H9 (cell line): Measurements from ENCODE around the gene HYPK. TPM values are rescaled to one million over a fixed set of nuclear protein-coding genes. Genes with fewer than 3 reads are reported as not detected.

Experiments used
- DNase-seq: peaks from one replicate; pipeline ENCODE4 v3.0.0-alpha.2; 2017
- H2AFZ ChIP-seq: one replicate; pipeline ENCODE4 v1.6.1; 2013; ENCODE audit warnings: mild to moderate bottlenecking, low read length, control low read depth, moderate library complexity
- H2AK5ac ChIP-seq: 2 replicates; pipeline ENCODE4 v1.6.1; 2013; ENCODE audit warnings: low read length, control low read depth, mixed read lengths; ENCODE audit not compliant: insufficient read length
- H2BK120ac ChIP-seq: one replicate; pipeline ENCODE4 v1.6.1; 2013; ENCODE audit warnings: low read depth, mild to moderate bottlenecking, low read length, control low read depth, inconsistent platforms; ENCODE audit not compliant: poor library complexity, severe bottlenecking
- H2BK12ac ChIP-seq: 2 replicates; pipeline ENCODE4 v1.6.1; 2013; ENCODE audit warnings: low read length, control low read depth, mixed read lengths, low read depth; ENCODE audit not compliant: insufficient read length
- H2BK15ac ChIP-seq: 2 replicates; pipeline ENCODE4 v1.6.1; 2013; ENCODE audit warnings: low read depth, low read length, control low read depth
- H2BK20ac ChIP-seq: one replicate; pipeline ENCODE4 v1.6.1; 2013; ENCODE audit warnings: low read depth, mild to moderate bottlenecking, low read length, control low read depth, inconsistent platforms; ENCODE audit not compliant: poor library complexity, severe bottlenecking
- H2BK5ac ChIP-seq: 2 replicates; pipeline ENCODE4 v1.6.1; 2013; ENCODE audit warnings: low read length, control low read depth, mixed read lengths; ENCODE audit not compliant: insufficient read length
- H3K14ac ChIP-seq: 2 replicates; pipeline ENCODE4 v1.6.1; 2013; ENCODE audit warnings: low read length, control low read depth; ENCODE audit not compliant: insufficient read depth
- H3K18ac ChIP-seq: 2 replicates; pipeline ENCODE4 v1.6.1; 2013; ENCODE audit warnings: low read depth, mild to moderate bottlenecking, mixed read lengths, low read length, control low read depth; ENCODE audit not compliant: insufficient read length
- H3K23ac ChIP-seq: 2 replicates; pipeline ENCODE4 v1.6.1; 2013; ENCODE audit warnings: low read length, control low read depth, mixed read lengths, low read depth; ENCODE audit not compliant: insufficient read length
- H3K23me2 ChIP-seq: 2 replicates; pipeline ENCODE4 v1.6.1; 2013; ENCODE audit warnings: low read depth, mild to moderate bottlenecking, mixed read lengths, low read length, control low read depth; ENCODE audit not compliant: insufficient read length, poor library complexity, severe bottlenecking
- H3K27ac ChIP-seq: 2 replicates; pipeline ENCODE4 v1.5.1; 2013; ENCODE audit warnings: low read length, control low read depth, mixed read lengths, low read depth; ENCODE audit not compliant: insufficient read length
- H3K27me3 ChIP-seq: 2 replicates; pipeline ENCODE4 v1.6.1; 2013; ENCODE audit warnings: low read length, control low read depth, inconsistent platforms; ENCODE audit not compliant: insufficient read depth
- H3K4ac ChIP-seq: 2 replicates; pipeline ENCODE4 v1.6.1; 2013; ENCODE audit warnings: low read depth, mild to moderate bottlenecking, control low read depth, inconsistent platforms, low read length, moderate library complexity
- H3K4me1 ChIP-seq: 2 replicates; pipeline ENCODE4 v1.6.1; 2013; ENCODE audit warnings: low read length, control low read depth, inconsistent platforms; ENCODE audit not compliant: insufficient read depth
- H3K4me2 ChIP-seq: 2 replicates; pipeline ENCODE4 v1.6.1; 2013; ENCODE audit warnings: low read length, control low read depth, mixed read lengths; ENCODE audit not compliant: insufficient read length, insufficient read depth
- H3K56ac ChIP-seq: 2 replicates; pipeline ENCODE4 v1.6.1; 2013; ENCODE audit warnings: low read depth, mild to moderate bottlenecking, mixed read lengths, low read length, control low read depth; ENCODE audit not compliant: insufficient read length
- H3K79me1 ChIP-seq: 2 replicates; pipeline ENCODE4 v1.6.1; 2013; ENCODE audit warnings: low read depth, mild to moderate bottlenecking, moderate library complexity, low read length, control low read depth, inconsistent platforms; ENCODE audit not compliant: insufficient read depth, poor library complexity, severe bottlenecking
- H3K79me2 ChIP-seq: 2 replicates; pipeline ENCODE4 v1.6.1; 2013; ENCODE audit warnings: low read length, control low read depth, inconsistent platforms; ENCODE audit not compliant: insufficient read depth
- H3K9ac ChIP-seq: 2 replicates; pipeline ENCODE4 v1.6.1; 2013; ENCODE audit warnings: low read length, control low read depth, mixed read lengths; ENCODE audit not compliant: insufficient read length; ENCODE audit errors: extremely low read depth
- H3K9me3 ChIP-seq: one replicate; pipeline ENCODE4 v1.6.1; 2013; ENCODE audit warnings: low read depth, low read length, inconsistent platforms; ENCODE audit not compliant: control insufficient read depth
- H3T11ph ChIP-seq: one replicate; pipeline ENCODE4 v1.6.1; 2013; ENCODE audit warnings: mild to moderate bottlenecking, low read length, control low read depth, inconsistent platforms
- H4K20me1 ChIP-seq: one replicate; pipeline ENCODE4 v1.6.1; 2013; ENCODE audit not compliant: control insufficient read depth, insufficient read length, insufficient read depth
- H4K5ac ChIP-seq: 2 replicates; pipeline ENCODE4 v1.6.1; 2013; ENCODE audit warnings: low read depth, mild to moderate bottlenecking, mixed read lengths, low read length, control low read depth; ENCODE audit not compliant: insufficient read length
- H4K8ac ChIP-seq: replicated peaks from 2 replicates; pipeline ENCODE4 v1.6.1; 2013; ENCODE audit warnings: low read length, control low read depth, mixed read lengths, low read depth; ENCODE audit not compliant: insufficient read length
- H4K91ac ChIP-seq: 2 replicates; pipeline ENCODE4 v1.6.1; 2013; ENCODE audit warnings: low read depth, mild to moderate bottlenecking, moderate library complexity, mixed read lengths, low read length, control low read depth; ENCODE audit not compliant: insufficient read length
- H3K27ac Mint-ChIP-seq, 3 experiments: 2 replicates in 2 of 3; 3 replicates in 1 of 3; pipeline ENCODE4 v1.8.0; 2020 to 2021; ENCODE audit warnings: mixed read lengths in 3 of 3, mild to moderate bottlenecking in 1 of 3, moderate library complexity in 1 of 3
- H3K27me3 Mint-ChIP-seq: 2 replicates; pipeline ENCODE4 v1.8.0; 2021; ENCODE audit warnings: low read depth, mild to moderate bottlenecking, moderate library complexity, mixed read lengths
- H3K36me3 Mint-ChIP-seq, 3 experiments: 2 replicates in 2 of 3; 3 replicates in 1 of 3; pipeline ENCODE4 v1.8.0; 2020 to 2021; ENCODE audit warnings: low read depth in 3 of 3, mixed read lengths in 3 of 3; ENCODE audit not compliant: insufficient read depth in 1 of 3
- H3K4me1 Mint-ChIP-seq, 2 experiments: 2 replicates each; pipeline ENCODE4 v1.8.0; 2020; ENCODE audit warnings: mixed read lengths in 2 of 2
- H3K4me3 Mint-ChIP-seq, 2 experiments: 2 replicates in 1 of 2; 3 replicates in 1 of 2; pipeline ENCODE4 v1.8.0; 2020 to 2021; ENCODE audit warnings: mild to moderate bottlenecking in 2 of 2, mixed read lengths in 2 of 2, moderate library complexity in 1 of 2
- H3K9me3 Mint-ChIP-seq, 2 experiments: 2 replicates in 1 of 2; 3 replicates in 1 of 2; pipeline ENCODE4 v1.8.0; 2020; ENCODE audit warnings: mild to moderate bottlenecking in 2 of 2, mixed read lengths in 2 of 2, moderate library complexity in 1 of 2
- CTCF ChIP-seq: fragments of 200-600 bp; sonication (generic); conservative IDR thresholded peaks from 3 replicates; pipeline ENCODE4 v1.8.0; 2021; ENCODE audit warnings: antibody characterized with exemption, mild to moderate bottlenecking
- total RNA-seq: library from RNA; stranded (reverse); gene quantifications from 2 replicates; pipeline ENCODE4 v1.2.1, GENCODE V29; 2021

Gene HYPK
- total RNA-seq, 1 experiment from 2014 or later, result 25.4 TPM

DNA sequence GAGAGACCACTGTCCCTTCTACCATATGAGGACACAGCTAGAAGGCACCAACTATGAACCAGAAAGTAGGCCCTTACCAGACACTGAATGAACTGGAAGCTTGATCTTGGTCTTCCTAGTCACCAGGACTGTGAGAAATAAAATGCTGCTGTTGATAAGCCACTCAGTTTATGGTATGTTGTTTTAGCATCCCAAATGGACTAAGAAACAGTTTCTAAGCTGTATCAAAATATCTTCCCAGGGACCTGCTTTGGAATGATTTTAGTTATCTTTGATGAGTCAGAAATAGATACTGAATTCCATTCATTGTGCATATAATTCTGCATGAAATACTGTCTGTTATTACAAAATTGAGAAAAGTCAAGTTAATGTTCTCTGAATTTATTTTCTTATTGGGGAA lies 45.0 kb downstream of the HYPK start:
- no peak overlapping the region for H2BK5ac ChIP-seq
- no peak overlapping the region for H2BK120ac ChIP-seq
- no peak overlapping the region for H3K4ac ChIP-seq
- H3K4me1 ChIP-seq, result no peaks in the 10 kb centered on the region
- H2BK20ac ChIP-seq, result no peak overlapping the region
- no peak for DNase-seq
- Mint-ChIP-seq H3K36me3 (peaks cover 10 to 46% (median 33%) of the 10 kb centered on the region in 3 experiments), H3K4me1 (no peaks in the 10 kb centered on the region), H3K4me3 (no peak overlapping the region), H3K27me3 (no peaks in the 10 kb centered on the region), H3K9me3 (no peaks in the 10 kb centered on the region), H3K27ac (no peak overlapping the region)
- no peak overlapping the region for H4K5ac ChIP-seq
- no peak for TF ChIP-seq CTCF
- H3K4me2 ChIP-seq, result no peak overlapping the region
- no peaks in the 10 kb centered on the region for H3K79me2 ChIP-seq
- no peak overlapping the region for H2AFZ ChIP-seq
- H3K14ac ChIP-seq, result no peak overlapping the region
- no peaks in the 10 kb centered on the region for H3K9me3 ChIP-seq
- H3T11ph ChIP-seq, result no peak overlapping the region
- H2BK12ac ChIP-seq, result no peak overlapping the region
- no peaks in the 10 kb centered on the region for H3K79me1 ChIP-seq
- no peak overlapping the region for H4K8ac ChIP-seq
- no peak overlapping the region for H3K27ac ChIP-seq
- H3K9ac ChIP-seq, result no peak overlapping the region
- no peak overlapping the region for H2AK5ac ChIP-seq
- no peak overlapping the region for H3K56ac ChIP-seq
- no peaks in the 10 kb centered on the region for H3K27me3 ChIP-seq
- H4K91ac ChIP-seq, result no peak overlapping the region
- H3K18ac ChIP-seq, result no peak overlapping the region
- H2BK15ac ChIP-seq, result no peak overlapping the region
- H3K23ac ChIP-seq, result no peak overlapping the region
- no peaks in the 10 kb centered on the region for H4K20me1 ChIP-seq
- H3K23me2 ChIP-seq, result no peaks in the 10 kb centered on the region
